HepG2 (cell line): Measurements from ENCODE around the gene PPFIA3. TPM values are rescaled to one million over a fixed set of nuclear protein-coding genes. Genes with fewer than 3 reads are reported as not detected.

Experiments used
- DNMT1 ChIP-seq: sonication (generic); formaldehyde crosslinking; IDR thresholded peaks from 2 replicates; pipeline ENCODE4 v1.5.1; 2020; ENCODE audit warnings: mild to moderate bottlenecking, missing genetic modification reagents
- MAFK ChIP-seq, 2 experiments: IDR thresholded peaks in 1 of 2; conservative IDR thresholded peaks in 1 of 2; 2 replicates each; pipeline ENCODE4 v1.6.1; 2011; ENCODE audit warnings: improper control_type of control experiment in 2 of 2, low read length in 2 of 2
- MXI1 ChIP-seq: IDR thresholded peaks from 3 replicates; pipeline ENCODE4 v1.6.1; 2012; ENCODE audit warnings: low read depth, low read length, inconsistent platforms, borderline replicate concordance
- NFKB2 ChIP-seq: sonication (generic); formaldehyde crosslinking; IDR thresholded peaks from 2 replicates; pipeline ENCODE4 v1.4.0; 2020; ENCODE audit warnings: missing genetic modification reagents, borderline replicate concordance
- NONO ChIP-seq, 2 experiments: fragments of 450-650 bp in 1 of 2; sonication (generic) in 1 of 2; formaldehyde crosslinking in 1 of 2; IDR thresholded peaks in 1 of 2; conservative IDR thresholded peaks in 1 of 2; 2 replicates each; pipeline versions ENCODE4 v1.6.1 to v1.8.0; 2017 to 2022; ENCODE audit warnings: mild to moderate bottlenecking in 1 of 2, missing genetic modification reagents in 1 of 2, moderate library complexity in 1 of 2
- NR2F6 ChIP-seq, 2 experiments: IDR thresholded peaks; 2 replicates each; pipeline ENCODE4 v1.6.1; 2016; ENCODE audit warnings: antibody characterized with exemption in 1 of 2, mild to moderate bottlenecking in 1 of 2
- RBFOX2 ChIP-seq: fragments of 200-400 bp; formaldehyde crosslinking; IDR thresholded peaks from 2 replicates; pipeline ENCODE4 v1.6.1; 2017; ENCODE audit warnings: low read depth, mild to moderate bottlenecking, low read length
- TCF7L2 ChIP-seq: IDR thresholded peaks from 2 replicates; pipeline ENCODE4 v1.6.1; 2011; ENCODE audit warnings: mild to moderate bottlenecking, low read depth, low read length, moderate library complexity
- TEAD3 ChIP-seq: optimal IDR thresholded peaks from 2 replicates; pipeline ENCODE3; 2016; ENCODE audit warnings: borderline replicate concordance
- ZEB1 ChIP-seq: IDR thresholded peaks from 2 replicates; pipeline ENCODE4 v1.6.1; 2012; ENCODE audit warnings: mild to moderate bottlenecking, low read depth, inconsistent platforms; ENCODE audit not compliant: insufficient replicate concordance
- ZNF136 ChIP-seq: sonication (generic); formaldehyde crosslinking; IDR thresholded peaks from 2 replicates; pipeline ENCODE4 v1.8.1; 2022; ENCODE audit warnings: low read depth, mild to moderate bottlenecking, moderate library complexity, missing genetic modification reagents
- ZNF292 ChIP-seq: sonication (generic); formaldehyde crosslinking; IDR thresholded peaks from 2 replicates; pipeline ENCODE4 v1.8.1; 2022; ENCODE audit warnings: mild to moderate bottlenecking, low read depth, missing genetic modification reagents, borderline replicate concordance
- ZNF296 ChIP-seq: sonication (generic); formaldehyde crosslinking; conservative IDR thresholded peaks from 2 replicates; pipeline ENCODE4 v1.5.0; 2020; ENCODE audit warnings: mild to moderate bottlenecking, missing genetic modification reagents
- ZNF317 ChIP-seq: sonication (generic); formaldehyde crosslinking; IDR thresholded peaks from 2 replicates; pipeline ENCODE4 v1.5.0; 2020; ENCODE audit warnings: mild to moderate bottlenecking, missing genetic modification reagents
- ZNF781 ChIP-seq: sonication (generic); formaldehyde crosslinking; IDR thresholded peaks from 2 replicates; pipeline ENCODE4 v1.5.1; 2020; ENCODE audit warnings: borderline replicate concordance, mild to moderate bottlenecking, missing genetic modification reagents; ENCODE audit errors: not compliant biosample characterization
- polyA plus RNA-seq, 8 experiments: library from polyadenylated mRNA; depleted of rRNA in 3 of 8; stranded (reverse) in 7 of 8; unstranded in 1 of 8; fragments of >200 nt; fragmentation: Illumina TruSeq in 4 of 8; extraction: Trizol in 4 of 8; gene quantifications; 2 replicates each; pipeline versions ENCODE4 v1.2.1 to v1.2.3, GENCODE V29; 2011 to 2016; ENCODE audit warnings: low read depth in 4 of 8, missing spikeins in 1 of 8, mixed read lengths in 1 of 8; ENCODE audit not compliant: insufficient read depth in 1 of 8
- total RNA-seq, 5 experiments: library from RNA; depleted of rRNA; stranded (reverse); fragments of >200 nt; fragmentation: Illumina TruSeq; extraction: Trizol; gene quantifications; 2 replicates each; pipeline ENCODE4 v1.2.3, GENCODE V29; 2016; ENCODE audit warnings: low read depth in 1 of 5
- TF ChIP-seq, protein P1 (sequence below): sonication (generic); formaldehyde crosslinking; IDR thresholded peaks from 2 replicates; pipeline ENCODE4 v1.5.1; 2020; ENCODE audit warnings: missing genetic modification reagents, mild to moderate bottlenecking, borderline replicate concordance
- TF ChIP-seq, protein P2 (sequence below): sonication (generic); formaldehyde crosslinking; IDR thresholded peaks from 2 replicates; pipeline ENCODE4 v1.9.0; 2021; ENCODE audit warnings: missing genetic modification reagents, borderline replicate concordance
- TF ChIP-seq, protein P3 (sequence below): sonication (generic); formaldehyde crosslinking; IDR thresholded peaks from 2 replicates; pipeline ENCODE4 v1.8.0; 2022; ENCODE audit warnings: missing genetic modification reagents, mild to moderate bottlenecking, inconsistent platforms, borderline replicate concordance
- TF ChIP-seq, protein P4 (sequence below): IDR thresholded peaks from 2 replicates; pipeline ENCODE4 v1.6.1; 2018; ENCODE audit warnings: missing genetic modification reagents

PPFIA3 gene
- total and polyA plus RNA-seq, 2 of the 13 experiments (the other 11 are each of a cell fraction or from before 2014, with no cell fraction given) = 6.7 to 8.6 TPM

DNA sequence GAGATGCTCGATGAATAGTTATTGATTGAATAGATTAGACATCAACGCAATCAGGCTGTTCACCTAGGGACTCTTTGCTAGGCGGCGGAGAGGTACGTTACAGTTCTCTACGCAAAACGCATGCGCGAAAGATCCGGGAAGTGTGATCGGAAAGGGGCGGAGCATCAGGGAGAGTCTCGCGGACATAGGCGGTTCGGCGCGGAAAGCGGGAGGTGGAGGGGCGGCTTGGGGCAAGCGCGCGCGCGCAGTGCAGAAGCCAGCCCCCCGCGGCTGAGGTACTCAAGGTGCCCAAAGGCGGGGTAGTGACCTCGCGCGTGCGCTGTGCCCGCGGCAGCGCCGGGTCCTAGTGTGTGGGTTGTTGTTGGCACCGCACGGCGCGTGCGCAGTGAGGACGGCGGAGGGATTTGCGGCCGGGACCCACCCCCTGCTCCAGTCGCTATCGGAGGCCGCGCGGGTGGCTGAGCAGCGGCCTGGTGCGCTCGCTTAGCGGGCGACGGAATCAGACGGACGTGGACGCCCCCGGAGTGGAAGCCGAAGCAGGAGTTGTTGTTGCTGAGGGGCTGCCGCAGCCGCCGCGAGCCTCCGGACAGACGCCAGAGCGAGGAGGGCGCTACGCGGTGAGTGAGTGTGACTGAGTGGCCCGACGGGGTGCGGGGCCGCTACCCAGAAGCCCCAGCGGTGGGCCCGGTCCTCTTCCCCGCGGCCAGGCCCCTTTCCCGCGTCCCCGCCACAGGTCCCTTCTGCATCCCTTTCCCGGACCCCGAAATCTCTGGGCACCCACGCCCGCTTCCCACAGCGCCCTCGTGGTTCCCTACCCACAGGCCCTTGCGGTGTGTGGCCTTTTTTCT is 34.1 kb upstream of the PPFIA3 start, which contains the start of gene SNRNP70 (continued):
- TF ChIP-seq ZEB1 (no peak), RBFOX2 (peak; percentile 100), NONO (IDR thresholded peaks at IDR 0.05) (no peak), NONO (CRISPR knock-in tag; conservative IDR thresholded peaks at IDR 0.05) (peak; percentile 72; the same call in 1 of the 2 replicates), ZNF136 (CRISPR knock-in tag) (no peak), MAFK (conservative IDR thresholded peaks at IDR 0.05 in 1 of 2, IDR thresholded peaks at IDR 0.05 in 1 of 2; ENCODE audit: low read length in 2 of 2) (no peak), ZNF317 (CRISPR knock-in tag) (no peak), TEAD3 (CRISPR knock-in tag) (peak; percentile 28), MXI1 (no peak; the same call in 2 of the 3 replicates), NR2F6 (IDR thresholded peaks at IDR 0.05) (no peak), NR2F6 (CRISPR knock-in tag; IDR thresholded peaks at IDR 0.05) (no peak; the same call in 1 of the 2 replicates), ZNF296 (CRISPR knock-in tag) (peak; percentile 92), ZNF292 (CRISPR knock-in tag) (0 out of 2 replicates have a peak, but pooled peaks have one; percentile 13), NFKB2 (CRISPR knock-in tag) (peak; percentile 87; the same call in 1 of the 2 replicates), DNMT1 (no peak), TCF7L2 (no peak), ZNF781 (CRISPR knock-in tag) (peak; percentile 64)
- TF ChIP-seq, protein P1, sequence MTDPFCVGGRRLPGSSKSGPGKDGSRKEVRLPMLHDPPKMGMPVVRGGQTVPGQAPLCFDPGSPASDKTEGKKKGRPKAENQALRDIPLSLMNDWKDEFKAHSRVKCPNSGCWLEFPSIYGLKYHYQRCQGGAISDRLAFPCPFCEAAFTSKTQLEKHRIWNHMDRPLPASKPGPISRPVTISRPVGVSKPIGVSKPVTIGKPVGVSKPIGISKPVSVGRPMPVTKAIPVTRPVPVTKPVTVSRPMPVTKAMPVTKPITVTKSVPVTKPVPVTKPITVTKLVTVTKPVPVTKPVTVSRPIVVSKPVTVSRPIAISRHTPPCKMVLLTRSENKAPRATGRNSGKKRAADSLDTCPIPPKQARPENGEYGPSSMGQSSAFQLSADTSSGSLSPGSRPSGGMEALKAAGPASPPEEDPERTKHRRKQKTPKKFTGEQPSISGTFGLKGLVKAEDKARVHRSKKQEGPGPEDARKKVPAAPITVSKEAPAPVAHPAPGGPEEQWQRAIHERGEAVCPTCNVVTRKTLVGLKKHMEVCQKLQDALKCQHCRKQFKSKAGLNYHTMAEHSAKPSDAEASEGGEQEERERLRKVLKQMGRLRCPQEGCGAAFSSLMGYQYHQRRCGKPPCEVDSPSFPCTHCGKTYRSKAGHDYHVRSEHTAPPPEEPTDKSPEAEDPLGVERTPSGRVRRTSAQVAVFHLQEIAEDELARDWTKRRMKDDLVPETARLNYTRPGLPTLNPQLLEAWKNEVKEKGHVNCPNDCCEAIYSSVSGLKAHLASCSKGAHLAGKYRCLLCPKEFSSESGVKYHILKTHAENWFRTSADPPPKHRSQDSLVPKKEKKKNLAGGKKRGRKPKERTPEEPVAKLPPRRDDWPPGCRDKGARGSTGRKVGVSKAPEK (CRISPR knock-in tag) = peak; percentile 17; the same call in 1 of the 2 replicates
- TF ChIP-seq, protein P2, sequence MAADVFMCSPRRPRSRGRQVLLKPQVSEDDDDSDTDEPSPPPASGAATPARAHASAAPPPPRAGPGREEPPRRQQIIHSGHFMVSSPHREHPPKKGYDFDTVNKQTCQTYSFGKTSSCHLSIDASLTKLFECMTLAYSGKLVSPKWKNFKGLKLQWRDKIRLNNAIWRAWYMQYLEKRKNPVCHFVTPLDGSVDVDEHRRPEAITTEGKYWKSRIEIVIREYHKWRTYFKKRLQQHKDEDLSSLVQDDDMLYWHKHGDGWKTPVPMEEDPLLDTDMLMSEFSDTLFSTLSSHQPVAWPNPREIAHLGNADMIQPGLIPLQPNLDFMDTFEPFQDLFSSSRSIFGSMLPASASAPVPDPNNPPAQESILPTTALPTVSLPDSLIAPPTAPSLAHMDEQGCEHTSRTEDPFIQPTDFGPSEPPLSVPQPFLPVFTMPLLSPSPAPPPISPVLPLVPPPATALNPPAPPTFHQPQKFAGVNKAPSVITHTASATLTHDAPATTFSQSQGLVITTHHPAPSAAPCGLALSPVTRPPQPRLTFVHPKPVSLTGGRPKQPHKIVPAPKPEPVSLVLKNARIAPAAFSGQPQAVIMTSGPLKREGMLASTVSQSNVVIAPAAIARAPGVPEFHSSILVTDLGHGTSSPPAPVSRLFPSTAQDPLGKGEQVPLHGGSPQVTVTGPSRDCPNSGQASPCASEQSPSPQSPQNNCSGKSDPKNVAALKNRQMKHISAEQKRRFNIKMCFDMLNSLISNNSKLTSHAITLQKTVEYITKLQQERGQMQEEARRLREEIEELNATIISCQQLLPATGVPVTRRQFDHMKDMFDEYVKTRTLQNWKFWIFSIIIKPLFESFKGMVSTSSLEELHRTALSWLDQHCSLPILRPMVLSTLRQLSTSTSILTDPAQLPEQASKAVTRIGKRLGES (CRISPR knock-in tag) = peak; percentile 38; the same call in 1 of the 2 replicates
- TF ChIP-seq, protein P3, sequence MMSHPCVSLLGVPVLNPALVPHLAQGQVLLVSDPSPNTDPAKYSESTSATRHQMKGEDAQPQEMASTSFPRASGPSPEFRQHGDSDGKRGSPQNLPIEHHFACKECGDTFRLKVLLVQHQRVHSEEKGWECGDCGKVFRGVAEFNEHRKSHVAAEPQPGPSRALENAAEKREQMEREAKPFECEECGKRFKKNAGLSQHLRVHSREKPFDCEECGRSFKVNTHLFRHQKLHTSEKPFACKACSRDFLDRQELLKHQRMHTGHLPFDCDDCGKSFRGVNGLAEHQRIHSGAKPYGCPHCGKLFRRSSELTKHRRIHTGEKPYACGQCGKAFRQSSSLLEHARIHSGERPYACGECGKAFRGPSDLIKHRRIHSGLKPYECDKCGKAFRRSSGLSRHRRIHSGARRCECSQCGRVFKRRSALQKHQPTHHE (CRISPR knock-in tag) = peak; percentile 49; the same call in 1 of the 2 replicates
- TF ChIP-seq, protein P4, sequence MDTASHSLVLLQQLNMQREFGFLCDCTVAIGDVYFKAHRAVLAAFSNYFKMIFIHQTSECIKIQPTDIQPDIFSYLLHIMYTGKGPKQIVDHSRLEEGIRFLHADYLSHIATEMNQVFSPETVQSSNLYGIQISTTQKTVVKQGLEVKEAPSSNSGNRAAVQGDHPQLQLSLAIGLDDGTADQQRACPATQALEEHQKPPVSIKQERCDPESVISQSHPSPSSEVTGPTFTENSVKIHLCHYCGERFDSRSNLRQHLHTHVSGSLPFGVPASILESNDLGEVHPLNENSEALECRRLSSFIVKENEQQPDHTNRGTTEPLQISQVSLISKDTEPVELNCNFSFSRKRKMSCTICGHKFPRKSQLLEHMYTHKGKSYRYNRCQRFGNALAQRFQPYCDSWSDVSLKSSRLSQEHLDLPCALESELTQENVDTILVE = 0 out of 2 replicates have a peak, but pooled peaks have one; percentile 38
